Measurements from ENCODE around the gene XCL1. TPM values are rescaled to one million over a fixed set of nuclear protein-coding genes. Genes with fewer than 3 reads are reported as not detected.
A peak's percentile ranks its signal among the peaks of the same experiment; 100 is the strongest.

The XCL1 gene
- total and polyA plus RNA-seq, 10 of the 15 experiments (the other 5 are each of a cell fraction or from before 2014, with no cell fraction given) = 0.68 to 1,222 (median 12.2) TPM

- no peak for TF ChIP-seq PBX3 (IDR thresholded peaks at IDR 0.05; ENCODE audit: insufficient replicate concordance, low read depth, low read length)
- no peak for TF ChIP-seq NFIC (IDR thresholded peaks at IDR 0.05; ENCODE audit: low read depth, low read length)
- no peak for TF ChIP-seq CHD4 (IDR thresholded peaks at IDR 0.05)
- TF ChIP-seq PAX5 (IDR thresholded peaks at IDR 0.05; ENCODE audit: borderline replicate concordance, low read depth, low read length) = no peak
- no peak for TF ChIP-seq SPI1 (IDR thresholded peaks at IDR 0.05; ENCODE audit: borderline replicate concordance, insufficient read depth, low read depth, low read length)
- TF ChIP-seq SMARCA5 (IDR thresholded peaks at IDR 0.05) = no peak
- TF ChIP-seq RUNX3 (IDR thresholded peaks at IDR 0.05; ENCODE audit: low read length) = peak; percentile 9; the same call in 1 of the 2 replicates
- TF ChIP-seq ZNF687 (IDR thresholded peaks at IDR 0.05) = no peak
- no peak for TF ChIP-seq SUPT20H (IDR thresholded peaks at IDR 0.05; ENCODE audit: borderline replicate concordance, control insufficient read depth, low read depth, low read length)
- peak; percentile 59 for TF ChIP-seq NR2F1 (conservative IDR thresholded peaks at IDR 0.05)
- TF ChIP-seq MTA2 (IDR thresholded peaks at IDR 0.05; ENCODE audit: low read depth) = peak; percentile 66; the same call in 1 of the 2 replicates
- TF ChIP-seq RBBP5 (conservative IDR thresholded peaks at IDR 0.05) = no peak
Observed at GRCh38 chr1:168561989-168562388, 14.4 kb upstream of the XCL1 start (continued).
